GM19043 (cell line): ENCODE results near the gene KRT4.
"Not testable (repeated sequence)": the region's sequence is repeated elsewhere in the genome, so short reads cannot be mapped to it uniquely, and the experiment has no call there.

Source experiments
- ATAC-seq: cut with Tn5 transposase; IDR thresholded peaks from one replicate; pipeline ENCODE4 v1.9.1; 2021; ENCODE audit warnings: low read depth; ENCODE audit not compliant: unreplicated experiment

The KRT4 gene

GRCh38 chr12:52813885-52814709 lies at the start of gene KRT4:
Gene KRT4, minus strand, starts transcription at chr12:52814116. Its CDS starts 58 bp downstream, at chr12:52814058.
- no peak for ATAC-seq

- no peak for ATAC-seq
These were observed 48.1 kb upstream of the KRT4 start for GRCh38 chr12:52862023-52862422.

GRCh38 chr12:52861511-52861910 lies 47.6 kb upstream of the KRT4 start:
- ATAC-seq: no peak

- no peak for ATAC-seq
These were observed 46.3 kb upstream of the KRT4 start for GRCh38 chr12:52860102-52860823.

- no peak for ATAC-seq
These were observed 43.6 kb upstream of the KRT4 start for GRCh38 chr12:52857500-52857899.

GRCh38 chr12:52856787-52857186 lies 42.9 kb upstream of the KRT4 start:
- ATAC-seq: no peak

- ATAC-seq: not testable (repeated sequence)
These were observed 42.2 kb upstream of the KRT4 start for GRCh38 chr12:52856077-52856476.

- no peak for ATAC-seq
These were observed 37.9 kb upstream of the KRT4 start for GRCh38 chr12:52851787-52852186.

- no peak for ATAC-seq
These were observed 36.8 kb upstream of the KRT4 start for GRCh38 chr12:52850681-52851080.

- no peak for ATAC-seq
These were observed 35.6 kb upstream of the KRT4 start for GRCh38 chr12:52849511-52849910.

GRCh38 chr12:52848661-52849255 lies 34.8 kb upstream of the KRT4 start, which contains the start of gene KRT78:
Gene KRT78, minus strand, starts transcription at chr12:52848994. Its CDS starts 64 bp downstream, at chr12:52848930.
- no peak for ATAC-seq

GRCh38 chr12:52847335-52848102 lies 33.6 kb upstream of the KRT4 start:
- ATAC-seq: no peak

GRCh38 chr12:52846356-52846970 lies 32.5 kb upstream of the KRT4 start:
- no peak for ATAC-seq

- no peak for ATAC-seq
These were observed 32.0 kb upstream of the KRT4 start for GRCh38 chr12:52845946-52846345.

GRCh38 chr12:52844386-52844785 lies 30.5 kb upstream of the KRT4 start:
- ATAC-seq: no peak

GRCh38 chr12:52839436-52840105 lies 25.7 kb upstream of the KRT4 start:
- no peak for ATAC-seq

- ATAC-seq: no peak
These were observed 24.9 kb upstream of the KRT4 start for GRCh38 chr12:52838609-52839435.

- no peak for ATAC-seq
These were observed 24.1 kb upstream of the KRT4 start for GRCh38 chr12:52837781-52838608.
